Hippocampal formation (tissue), 2 donors: ENCODE measurements around the gene MYO7A.

Source experiments
- DNase-seq, 2 donors: peaks; one replicate each; lab custom pipeline; 2025; lab: John Stamatoyannopoulos, UW

The MYO7A gene

GRCh38 chr11:77200351-77201268, 72.6 kb downstream of the MYO7A start:
- DNase-seq = no peak

- no peak for DNase-seq
Observed at GRCh38 chr11:77201370-77201769, 73.3 kb downstream of the MYO7A start.

DNA sequence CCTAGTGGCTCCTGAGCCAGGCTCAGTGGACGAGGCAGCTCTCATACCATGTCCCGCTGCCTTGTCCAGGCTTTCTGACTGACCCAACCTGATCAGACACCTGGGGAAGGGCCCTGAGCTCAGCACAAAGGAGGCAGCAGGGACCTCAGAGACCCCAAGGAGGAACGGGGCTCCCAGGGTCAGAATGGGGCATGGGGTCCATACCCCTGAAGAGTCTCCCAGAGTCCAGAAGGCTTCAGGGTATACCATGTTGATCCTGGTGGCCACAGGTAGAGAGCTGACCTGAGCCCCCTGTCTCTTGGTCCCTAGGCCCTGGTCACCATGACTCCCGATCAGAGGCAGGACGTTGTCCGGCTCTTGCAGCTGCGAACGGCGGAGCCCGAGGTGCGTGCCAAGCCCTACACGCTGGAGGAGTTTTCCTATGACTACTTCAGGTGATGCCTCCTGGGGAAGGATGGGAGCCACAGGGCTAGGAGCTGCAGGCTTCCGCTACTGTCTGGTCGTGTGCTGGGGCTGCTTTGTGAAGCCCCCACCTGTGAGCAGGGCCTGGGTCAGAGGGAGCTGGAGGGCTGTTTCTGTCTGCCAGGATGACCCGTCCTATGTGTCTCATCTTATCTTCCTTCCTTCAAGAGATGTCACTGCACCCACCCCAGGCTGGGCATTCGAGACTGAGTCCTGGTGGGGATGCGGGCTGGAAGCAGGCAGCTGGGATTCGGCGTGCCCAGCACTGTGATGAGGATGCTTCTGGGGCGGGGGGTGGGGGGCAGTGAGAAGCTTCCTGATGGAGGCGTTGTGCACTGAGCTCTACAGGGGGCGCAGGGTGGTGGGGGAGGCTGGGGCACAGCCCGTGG, 74.2 kb downstream of the MYO7A start:
- DNase-seq = no peak

DNA sequence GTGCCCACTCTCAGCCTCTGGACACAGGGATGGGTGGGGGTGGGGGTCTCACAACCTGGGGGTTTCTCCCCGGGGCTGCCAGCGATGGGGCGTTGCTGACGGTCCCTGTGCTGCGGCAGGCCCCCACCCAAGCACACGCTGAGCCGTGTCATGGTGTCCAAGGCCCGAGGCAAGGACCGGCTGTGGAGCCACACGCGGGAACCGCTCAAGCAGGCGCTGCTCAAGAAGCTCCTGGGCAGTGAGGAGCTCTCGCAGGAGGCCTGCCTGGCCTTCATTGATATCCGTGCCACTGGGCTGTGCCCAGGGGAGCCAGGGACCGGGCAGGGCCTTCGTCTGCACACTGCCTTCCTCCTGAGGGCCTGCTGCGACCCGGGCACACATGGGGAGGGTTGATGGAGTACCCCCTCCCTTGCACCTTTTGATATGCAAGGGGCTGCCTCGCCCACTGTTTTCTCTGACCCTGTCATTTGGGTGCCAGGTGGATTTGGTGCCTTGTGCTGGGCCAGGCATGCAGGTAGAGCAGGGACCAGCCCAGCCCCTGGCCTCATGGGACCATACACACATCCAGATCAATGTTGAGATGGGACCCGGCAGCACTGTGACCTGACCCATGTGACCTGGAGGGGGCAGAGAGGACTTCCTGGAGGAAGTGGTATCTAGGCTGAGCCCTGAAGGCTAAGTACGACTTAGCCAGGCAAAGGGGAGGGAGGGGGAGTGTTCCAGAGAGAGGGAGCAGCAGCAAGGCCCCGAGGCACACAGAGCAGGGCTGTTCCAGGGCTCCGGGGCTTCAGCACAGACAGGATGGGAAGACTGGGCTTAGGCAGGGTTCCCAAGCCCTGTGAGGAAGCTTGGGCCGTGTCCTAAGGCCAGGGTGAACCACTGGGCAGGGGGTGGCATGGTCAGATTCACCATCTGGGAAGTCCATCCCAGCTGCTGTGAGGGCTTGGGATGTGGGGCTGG, 75.2 kb downstream of the MYO7A start:
- DNase-seq = no peak

DNA sequence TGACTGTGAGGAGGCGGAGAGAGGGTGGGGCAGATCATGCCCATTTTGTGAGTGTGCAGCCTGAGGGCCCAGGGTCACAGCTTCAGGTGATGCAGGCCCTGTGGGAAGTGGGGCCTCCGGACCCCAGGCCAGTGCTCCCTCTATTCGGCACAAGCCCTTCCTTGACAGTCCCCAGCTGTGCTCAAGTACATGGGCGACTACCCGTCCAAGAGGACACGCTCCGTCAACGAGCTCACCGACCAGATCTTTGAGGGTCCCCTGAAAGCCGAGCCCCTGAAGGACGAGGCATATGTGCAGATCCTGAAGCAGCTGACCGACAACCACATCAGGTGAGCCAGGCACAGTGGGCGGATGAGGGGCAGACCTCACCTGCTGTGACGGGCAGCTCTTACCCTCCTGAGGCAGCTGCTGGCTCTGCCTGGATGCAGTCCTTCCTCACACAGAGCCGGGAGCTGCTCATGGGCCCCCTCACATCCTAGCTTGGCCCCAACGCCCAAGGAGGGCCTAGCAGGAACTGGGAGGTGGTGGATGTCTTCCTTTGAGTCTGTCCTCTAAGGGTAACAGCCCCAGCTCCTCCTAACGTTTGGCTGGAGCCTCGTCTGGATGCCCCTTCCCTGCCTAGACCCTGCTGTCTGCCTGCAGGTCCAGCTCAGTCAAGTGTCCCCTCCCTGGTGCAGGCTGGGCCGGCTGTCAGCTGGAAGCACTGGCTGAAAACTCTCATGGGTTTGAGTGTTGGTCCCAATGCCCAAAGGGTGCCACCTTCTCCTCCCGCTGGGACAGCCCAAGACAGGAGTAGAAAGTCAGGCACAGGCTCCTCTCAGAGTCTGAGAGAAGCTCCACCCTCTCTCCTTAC, 76.1 kb downstream of the MYO7A start:
- no peak for DNase-seq

- no peak for DNase-seq
Observed at GRCh38 chr11:77204754-77205466, 76.9 kb downstream of the MYO7A start.

- DNase-seq = no peak
Observed at GRCh38 chr11:77205467-77206263, 77.6 kb downstream of the MYO7A start.

- DNase-seq = no peak
Observed at GRCh38 chr11:77206264-77207018, 78.4 kb downstream of the MYO7A start.

DNA sequence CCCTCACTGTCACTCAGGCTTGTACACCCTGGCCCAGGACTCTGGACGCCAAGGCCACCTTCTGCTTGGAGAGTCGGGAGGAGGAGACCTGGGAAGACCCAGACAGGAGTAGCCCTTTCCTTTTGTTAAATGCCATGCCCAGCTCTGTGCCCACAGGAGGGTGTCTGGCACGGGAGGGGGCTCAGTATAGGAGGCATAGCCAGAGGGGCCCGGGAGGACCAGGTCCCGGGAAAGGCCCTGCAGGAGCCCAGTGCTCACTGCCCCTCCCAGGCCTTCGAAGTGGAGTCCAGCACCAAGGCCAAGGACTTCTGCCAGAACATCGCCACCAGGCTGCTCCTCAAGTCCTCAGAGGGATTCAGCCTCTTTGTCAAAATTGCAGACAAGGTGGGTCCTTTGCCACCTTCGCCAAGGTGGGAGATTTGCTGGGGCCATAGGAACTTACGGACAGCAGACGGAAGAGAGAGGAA, 79.0 kb downstream of the MYO7A start:
- DNase-seq = no peak

DNA sequence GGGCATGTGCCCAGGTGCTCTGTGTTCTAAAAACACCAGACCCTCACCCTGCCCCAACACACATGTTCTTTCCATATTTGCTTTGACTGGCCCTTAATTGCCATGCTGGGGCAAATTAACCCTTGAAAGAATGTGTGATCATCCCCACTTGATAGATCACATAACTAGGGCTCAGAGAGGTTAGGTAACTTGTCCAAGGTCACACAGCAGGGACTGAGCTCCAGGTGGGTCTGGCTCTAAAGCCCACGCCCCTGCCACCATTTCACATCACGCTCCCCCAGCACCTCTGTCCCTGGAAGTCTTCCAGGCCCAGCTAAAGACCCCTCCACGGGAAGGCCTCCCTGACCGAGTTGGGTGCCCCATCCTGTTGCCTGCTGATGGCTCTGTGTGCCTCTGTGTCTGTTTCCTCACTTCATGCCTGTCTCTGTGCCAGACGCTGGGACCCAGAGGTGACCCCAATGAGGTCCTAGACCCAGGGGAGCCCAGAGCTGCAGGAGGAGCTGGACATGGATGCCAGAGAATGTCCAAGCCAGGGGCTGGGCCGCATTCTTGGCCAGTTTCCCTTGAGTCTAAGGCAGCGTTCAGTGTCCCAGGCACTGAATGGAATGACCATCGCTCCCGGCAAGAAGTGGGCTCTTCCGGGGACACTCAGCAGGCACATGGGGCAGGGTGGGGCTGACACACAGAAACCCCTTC, 79.7 kb downstream of the MYO7A start:
- DNase-seq = no peak

GRCh38 chr11:77208535-77208934, 80.5 kb downstream of the MYO7A start:
- DNase-seq = no peak

- no peak for DNase-seq
Observed at GRCh38 chr11:77209663-77210062, 81.6 kb downstream of the MYO7A start.

GRCh38 chr11:77211040-77211451, 83.0 kb downstream of the MYO7A start:
- DNase-seq = no peak

DNA sequence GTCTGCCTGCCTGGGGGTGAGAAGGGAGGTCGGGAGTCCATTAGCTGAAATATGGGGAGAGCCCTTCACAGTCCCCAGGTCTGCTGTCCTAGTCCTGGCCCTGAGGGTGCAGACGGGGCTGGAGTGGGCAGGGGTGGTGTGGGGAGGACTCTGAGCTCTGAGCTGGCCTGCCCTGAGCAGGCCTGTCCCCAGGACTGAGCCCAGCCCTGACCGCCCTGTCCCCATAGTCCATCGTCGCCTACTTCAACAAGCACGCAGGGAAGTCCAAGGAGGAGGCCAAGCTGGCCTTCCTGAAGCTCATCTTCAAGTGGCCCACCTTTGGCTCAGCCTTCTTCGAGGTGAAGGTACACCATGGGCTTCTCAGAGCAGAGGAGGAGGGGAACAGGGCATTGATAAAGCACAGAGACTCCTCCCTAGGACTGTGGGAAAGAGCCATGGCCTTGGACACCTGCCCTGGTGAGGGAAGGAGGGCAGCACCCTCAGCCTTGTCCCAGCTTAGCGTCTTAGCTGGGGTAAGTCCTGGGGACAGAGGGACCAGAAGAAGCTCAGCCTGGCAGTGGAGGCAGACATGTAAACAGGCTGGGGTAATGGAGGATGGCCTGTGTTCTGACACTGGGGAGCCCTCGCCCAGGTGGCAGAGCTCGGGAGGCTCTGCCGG, 83.7 kb downstream of the MYO7A start:
- no peak for DNase-seq

DNA sequence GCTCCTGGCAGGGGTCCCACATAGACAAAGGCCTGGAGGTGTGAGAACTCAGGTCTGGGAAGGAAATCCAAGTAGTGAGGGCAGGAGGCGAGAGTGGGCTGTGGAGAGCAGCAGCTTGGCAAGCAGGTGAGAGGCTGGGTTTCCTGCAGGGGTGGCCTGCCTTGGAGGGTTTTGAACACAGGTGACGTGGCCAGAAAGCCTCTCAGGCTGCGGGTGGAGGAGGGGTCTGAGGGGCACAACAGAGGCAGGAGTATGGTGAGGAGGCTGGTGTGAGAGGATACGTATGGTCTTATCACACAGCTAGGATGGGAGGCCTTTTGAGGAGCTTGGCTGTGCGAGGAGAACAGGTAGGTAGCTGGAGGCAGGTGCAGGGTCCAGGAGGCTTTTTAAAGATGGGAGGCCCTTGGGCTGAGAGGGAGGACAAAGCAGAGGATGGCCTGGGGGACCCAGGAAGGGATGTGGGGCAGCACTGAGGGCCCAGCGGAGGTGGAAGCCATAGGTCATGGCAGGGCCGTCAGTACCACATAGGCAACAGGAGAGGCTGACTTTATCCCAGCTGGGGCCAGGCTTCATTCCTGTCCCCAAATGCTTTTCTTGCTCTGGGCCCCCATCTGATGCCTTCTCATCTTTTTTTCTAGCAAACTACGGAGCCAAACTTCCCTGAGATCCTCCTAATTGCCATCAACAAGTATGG, 84.4 kb downstream of the MYO7A start:
- no peak for DNase-seq

DNA sequence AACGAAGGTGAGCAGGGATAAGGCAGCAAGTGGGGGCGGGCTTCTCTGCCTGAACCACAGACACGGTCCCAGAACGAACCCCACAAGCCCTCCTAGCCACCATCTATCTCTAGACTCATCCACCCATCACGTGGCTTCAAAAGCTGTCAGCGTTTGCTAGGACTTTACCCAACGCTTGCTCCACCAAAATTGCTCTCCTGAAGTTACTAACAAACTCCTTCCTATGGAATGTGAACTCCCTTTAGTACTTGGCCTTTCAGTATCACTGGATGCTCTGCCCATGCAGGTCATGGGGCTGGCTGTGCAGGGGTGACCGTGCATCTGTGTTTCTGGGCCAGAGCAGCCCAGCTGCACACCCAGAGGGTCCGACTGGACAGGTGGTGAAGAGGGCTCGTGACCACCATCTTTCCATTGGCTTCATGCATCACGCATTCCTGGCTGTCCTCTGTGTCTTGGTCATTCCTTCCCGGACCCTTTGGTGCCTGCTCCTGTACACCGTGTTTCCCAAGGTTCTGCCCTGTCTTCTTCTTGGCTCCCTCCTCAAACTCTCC, 85.1 kb downstream of the MYO7A start:
- DNase-seq = no peak
